Prostate gland (tissue), 2 donors: Measurements from ENCODE around the gene VKORC1.
"Not testable (repeated sequence)": the region's sequence is repeated elsewhere in the genome, so short reads cannot be mapped to it uniquely, and the experiment has no call there.

Source experiments
- POLR2A ChIP-seq: fragments of 450-650 bp; IDR thresholded peaks from one replicate; pipeline ENCODE4 v1.6.1; 2016; ENCODE audit warnings: antibody characterized with exemption, mild to moderate bottlenecking
- POLR2AphosphoS5 ChIP-seq: sonication (generic); formaldehyde crosslinking; IDR thresholded peaks from one replicate; pipeline ENCODE4 v1.6.1; 2017; ENCODE audit warnings: antibody characterized with exemption
- TF ChIP-seq, protein P1 (sequence below), 4 experiments: fragments of 200-600 bp in 2 of 4; fragments of 450-650 bp in 2 of 4; sonication (generic) in 2 of 4; IDR thresholded peaks; 1 replicate in 3 of 4; 2 replicates in 1 of 4; pipeline ENCODE4 v1.5.1; 2016 to 2019; ENCODE audit warnings: antibody characterized with exemption in 4 of 4, mild to moderate bottlenecking in 2 of 4, moderate library complexity in 2 of 4

- TF ChIP-seq, protein P1, sequence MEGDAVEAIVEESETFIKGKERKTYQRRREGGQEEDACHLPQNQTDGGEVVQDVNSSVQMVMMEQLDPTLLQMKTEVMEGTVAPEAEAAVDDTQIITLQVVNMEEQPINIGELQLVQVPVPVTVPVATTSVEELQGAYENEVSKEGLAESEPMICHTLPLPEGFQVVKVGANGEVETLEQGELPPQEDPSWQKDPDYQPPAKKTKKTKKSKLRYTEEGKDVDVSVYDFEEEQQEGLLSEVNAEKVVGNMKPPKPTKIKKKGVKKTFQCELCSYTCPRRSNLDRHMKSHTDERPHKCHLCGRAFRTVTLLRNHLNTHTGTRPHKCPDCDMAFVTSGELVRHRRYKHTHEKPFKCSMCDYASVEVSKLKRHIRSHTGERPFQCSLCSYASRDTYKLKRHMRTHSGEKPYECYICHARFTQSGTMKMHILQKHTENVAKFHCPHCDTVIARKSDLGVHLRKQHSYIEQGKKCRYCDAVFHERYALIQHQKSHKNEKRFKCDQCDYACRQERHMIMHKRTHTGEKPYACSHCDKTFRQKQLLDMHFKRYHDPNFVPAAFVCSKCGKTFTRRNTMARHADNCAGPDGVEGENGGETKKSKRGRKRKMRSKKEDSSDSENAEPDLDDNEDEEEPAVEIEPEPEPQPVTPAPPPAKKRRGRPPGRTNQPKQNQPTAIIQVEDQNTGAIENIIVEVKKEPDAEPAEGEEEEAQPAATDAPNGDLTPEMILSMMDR (IDR thresholded peaks at IDR 0.05), result not testable (repeated sequence)
- TF ChIP-seq POLR2AphosphoS5, POLR2A: not testable (repeated sequence)
Measured at GRCh38 chr16:31100876-31101641, 6.5 kb upstream of the VKORC1 start.
